Adipose tissue (tissue), 3 donors: Measurements from ENCODE around the gene HIVEP2. TPM values are rescaled to one million over a fixed set of nuclear protein-coding genes. Genes with fewer than 3 reads are reported as not detected.

ENCODE experiments used
- H3K27ac ChIP-seq: one replicate; pipeline ENCODE4 v1.5.1; 2013; ENCODE audit warnings: low read depth, low read length
- WGBS, 3 donors: extraction: QIAGEN DNeasy Blood & Tissue Kit; methylation state at CpG; one replicate each; pipeline ENCODE4 v1.1.7; 2013; 5-methylcytosine and 5-hydroxymethylcytosine counted together
- polyA plus RNA-seq, 3 donors: library from polyadenylated mRNA; stranded (reverse); fragments of 200-250 nt; gene quantifications; one replicate each; pipeline ENCODE4 v1.2.3, GENCODE V29; 2013
- donor health status: healthy with polysubstance abuse.
- donor health status: Bipolar disorder and iron deficiency.
- donor health status: healthy.

Gene HIVEP2
- polyA plus RNA-seq, 3 donors: 2.6 to 10.7 (median 2.9) TPM

- WGBS, 3 donors: 0 to 1% (median 1%) methylated on average over 68 to 77 of the region's 77 CpGs
Observed at GRCh38 chr6:142946924-142947713, 2.1 kb upstream of the HIVEP2 start.

GRCh38 chr6:142946181-142946923 is 1.4 kb upstream of the HIVEP2 start:
- H3K27ac ChIP-seq: peak overlapping the region; percentile 90
- 0 to 1% (median 1%) methylated on average over 58 to 62 of the region's 62 CpGs for WGBS, 3 donors

More at GRCh38 chr6:142946924-142947713, 2.1 kb upstream of the HIVEP2 start:
- peak overlapping the region; percentile 90 for H3K27ac ChIP-seq

- 0% methylated on average over 44 to 73 of the region's 75 CpGs for WGBS, 3 donors
- peak overlapping the region; percentile 63 for H3K27ac ChIP-seq
Observed at GRCh38 chr6:142945446-142946180, 637 bp upstream of the HIVEP2 start.

- 0 to 1% (median 1%) methylated on average over 45 to 54 of the region's 54 CpGs for WGBS, 3 donors
- peak overlapping the region; percentile 73 for H3K27ac ChIP-seq
Observed at GRCh38 chr6:142944124-142945048, 590 bp downstream of the HIVEP2 start.

- WGBS, 3 donors: 17 to 28% (median 25%) methylated on average over 8 of the region's 8 CpGs
Observed at GRCh38 chr6:142943711-142944123, 1.3 kb downstream of the HIVEP2 start.

GRCh38 chr6:142942805-142943227 is 2.2 kb downstream of the HIVEP2 start:
- no peak overlapping the region for H3K27ac ChIP-seq
- 62 to 71% (median 64%) methylated on average over 3 of the region's 3 CpGs for WGBS, 3 donors

More at GRCh38 chr6:142943711-142944123, 1.3 kb downstream of the HIVEP2 start:
- H3K27ac ChIP-seq: peak overlapping the region; percentile 73

GRCh38 chr6:142942238-142942637 is 2.7 kb downstream of the HIVEP2 start:
- WGBS, 3 donors: 46 to 66% (median 55%) methylated on average over 1 of the region's 1 CpG

GRCh38 chr6:142941018-142941417 is 4.0 kb downstream of the HIVEP2 start:
- WGBS, 3 donors: 86 to 88% (median 86%) methylated on average over 7 of the region's 7 CpGs
- no peak overlapping the region for H3K27ac ChIP-seq

More at GRCh38 chr6:142942238-142942637, 2.7 kb downstream of the HIVEP2 start:
- no peak overlapping the region for H3K27ac ChIP-seq

- H3K27ac ChIP-seq: no peak overlapping the region
- 55 to 88% (median 84%) methylated on average over 3 of the region's 3 CpGs for WGBS, 3 donors
Observed at GRCh38 chr6:142940487-142940886, 4.5 kb downstream of the HIVEP2 start.

- WGBS, 3 donors: 46 to 82% (median 75%) methylated on average over 5 of the region's 5 CpGs
- H3K27ac ChIP-seq: no peak overlapping the region
Observed at GRCh38 chr6:142938510-142938909, 6.5 kb downstream of the HIVEP2 start.

GRCh38 chr6:142937986-142938385 is 7.0 kb downstream of the HIVEP2 start:
- WGBS, 3 donors: 87 to 95% (median 94%) methylated on average over 5 of the region's 5 CpGs
- H3K27ac ChIP-seq: no peak overlapping the region

- no peak overlapping the region for H3K27ac ChIP-seq
- WGBS, 3 donors: 93 to 97% (median 93%) methylated on average over 21 of the region's 21 CpGs
Observed at GRCh38 chr6:142935553-142936517, 9.1 kb downstream of the HIVEP2 start.

GRCh38 chr6:142934599-142934998 is 10.4 kb downstream of the HIVEP2 start:
- 80 to 88% (median 84%) methylated on average over 3 of the region's 3 CpGs for WGBS, 3 donors
- no peak overlapping the region for H3K27ac ChIP-seq

GRCh38 chr6:142934106-142934505 is 10.9 kb downstream of the HIVEP2 start:
- H3K27ac ChIP-seq: no peak overlapping the region

- H3K27ac ChIP-seq: no peak overlapping the region
Observed at GRCh38 chr6:142933701-142934100, 11.3 kb downstream of the HIVEP2 start.

- H3K27ac ChIP-seq: no peak overlapping the region
- WGBS, 3 donors: 69 to 74% (median 69%) methylated on average over 2 of the region's 2 CpGs
Observed at GRCh38 chr6:142932889-142933288, 12.1 kb downstream of the HIVEP2 start.
